GM19099 (cell line): ENCODE data around the gene ARPC5L.

Experiments
- POLR2A ChIP-seq: IDR thresholded peaks from 3 replicates; pipeline ENCODE4 v1.6.1; 2011; ENCODE audit warnings: low read depth; ENCODE audit not compliant: insufficient read length; ENCODE audit errors: extremely low read depth

ARPC5L gene

DNA sequence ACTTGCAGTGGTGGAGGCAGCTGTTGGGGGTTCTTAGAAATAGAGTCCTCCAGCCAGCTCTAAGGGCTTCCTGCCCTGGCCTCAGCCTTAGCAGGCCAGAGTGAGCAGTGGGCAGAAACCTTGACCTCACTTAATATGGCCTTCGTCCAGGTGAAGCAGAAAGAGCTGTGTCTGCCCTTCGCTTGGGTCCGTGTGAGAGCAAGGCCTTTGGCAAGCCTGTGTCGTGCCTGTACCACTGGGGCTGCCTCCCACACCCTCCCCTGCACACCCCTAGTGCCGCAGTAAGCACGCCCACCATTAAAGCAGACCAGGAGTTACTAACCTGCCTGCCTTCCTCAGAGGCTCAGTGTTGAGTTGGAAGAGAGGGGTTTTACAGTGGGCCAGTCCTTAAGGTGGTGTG lies 13.6 kb downstream of the ARPC5L start:
- no peak for TF ChIP-seq POLR2A

DNA sequence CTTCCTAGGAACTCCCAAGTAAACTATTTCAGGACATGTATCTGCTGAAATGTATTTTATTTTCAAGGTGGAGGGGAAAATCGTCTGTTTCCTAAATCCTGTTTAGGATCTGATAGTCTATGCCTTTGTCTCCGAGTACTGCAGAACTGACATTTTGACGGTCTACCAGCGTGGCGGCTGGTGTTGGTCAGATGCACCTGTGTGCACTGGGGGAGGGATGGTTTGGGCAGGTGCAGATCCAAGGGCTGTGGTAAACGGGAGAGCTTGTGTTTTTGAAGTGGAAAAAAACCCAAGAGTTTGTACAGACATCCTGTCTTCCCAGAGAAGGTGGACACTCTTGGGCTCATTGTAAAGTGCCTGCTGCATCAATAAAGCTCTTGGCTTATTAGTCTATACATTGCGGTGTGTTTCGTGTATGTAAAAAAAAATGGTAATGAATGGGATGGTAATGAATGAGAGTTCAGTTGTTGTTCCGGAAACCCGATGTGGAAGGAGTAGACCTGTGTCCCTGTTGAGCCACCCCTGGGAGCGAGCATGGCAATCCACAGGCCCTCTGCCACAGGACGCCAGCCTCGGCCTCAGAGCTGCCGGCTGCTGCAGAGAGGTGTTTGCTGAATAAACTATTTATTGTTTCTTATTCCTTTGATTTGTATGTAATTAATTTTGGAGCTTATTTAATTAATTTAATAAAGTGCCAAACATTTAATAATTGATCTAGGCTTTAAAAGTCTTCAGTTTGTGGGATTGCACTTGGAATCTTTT lies 15.3 kb downstream of the ARPC5L start:
- no peak for TF ChIP-seq POLR2A

DNA sequence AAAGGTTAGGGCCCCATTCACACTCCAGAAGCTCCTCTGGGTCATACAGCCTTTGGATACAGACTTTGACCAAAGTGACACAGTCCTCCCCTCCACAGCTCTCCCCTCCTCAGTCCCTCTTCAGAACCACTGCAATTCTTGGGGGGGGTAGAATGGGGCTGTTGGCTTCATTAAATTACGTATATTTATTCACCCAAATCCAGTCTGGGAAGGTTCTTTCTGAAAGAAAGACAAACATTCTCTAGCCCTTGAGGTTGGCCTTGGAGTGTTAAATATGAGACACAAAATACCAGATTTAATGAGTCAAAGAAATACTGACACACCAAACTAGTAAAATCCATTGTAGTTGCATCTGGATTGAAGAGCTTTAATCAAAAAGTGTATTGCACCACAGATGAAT lies 16.1 kb downstream of the ARPC5L start:
- no peak for TF ChIP-seq POLR2A

DNA sequence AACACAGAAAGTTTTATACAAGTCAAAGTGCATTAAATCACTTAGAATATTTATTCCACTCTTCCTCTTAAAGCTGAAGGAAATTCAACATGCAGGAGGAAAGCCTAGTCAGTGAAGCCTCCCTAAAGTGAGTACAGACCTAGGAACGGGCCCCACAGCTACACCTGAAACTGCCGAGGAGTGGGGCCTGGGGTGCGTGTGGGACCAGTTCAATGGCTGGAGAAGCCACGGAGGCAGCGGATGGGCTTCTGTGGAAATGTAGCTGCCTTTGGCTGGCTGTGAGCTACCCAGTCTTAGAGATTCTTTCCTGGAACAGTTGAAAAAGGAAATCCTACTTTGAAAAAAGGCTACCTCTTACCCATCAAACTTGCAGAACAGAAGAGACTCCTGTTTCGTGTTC lies 16.6 kb downstream of the ARPC5L start:
- no peak for TF ChIP-seq POLR2A

DNA sequence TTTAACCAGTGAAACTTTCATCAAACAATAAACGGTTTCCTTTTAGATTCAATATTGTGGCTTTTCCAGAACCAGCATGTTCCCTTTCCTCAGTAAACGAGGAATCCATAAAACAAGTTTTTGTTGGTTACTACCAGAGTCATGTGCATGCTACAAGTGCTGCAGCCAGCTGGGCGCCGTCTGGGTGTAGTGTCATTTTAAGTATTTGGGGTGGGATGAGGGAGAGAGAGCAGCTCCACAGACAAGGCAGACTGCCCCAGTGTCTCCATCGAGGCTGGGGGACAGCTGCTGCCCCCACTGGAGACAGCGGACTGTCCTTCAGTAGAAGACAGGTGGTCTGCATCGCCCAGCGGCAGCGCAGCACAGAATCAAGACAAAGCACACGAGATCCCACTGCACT lies 17.3 kb downstream of the ARPC5L start:
- no peak for TF ChIP-seq POLR2A

DNA sequence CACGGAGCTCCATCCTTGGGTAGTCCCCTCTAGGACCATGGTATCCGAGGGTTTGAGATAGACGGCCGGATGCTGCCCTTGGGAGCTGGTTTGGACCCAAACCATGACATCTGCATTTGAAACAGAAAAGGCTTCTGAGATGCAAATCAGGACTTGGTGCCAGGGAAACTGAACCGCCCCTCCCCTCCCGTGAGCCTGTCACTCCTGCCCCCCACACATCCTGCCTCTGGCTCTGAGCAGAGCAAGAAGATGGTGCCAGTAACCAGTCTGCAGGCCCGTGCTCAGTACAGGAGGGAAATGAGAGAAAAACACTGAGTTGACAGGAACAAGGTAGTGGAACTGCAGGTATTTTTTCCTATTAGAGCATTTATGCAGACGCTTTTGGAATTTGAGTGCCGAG lies 18.6 kb downstream of the ARPC5L start:
- TF ChIP-seq POLR2A, result no peak

DNA sequence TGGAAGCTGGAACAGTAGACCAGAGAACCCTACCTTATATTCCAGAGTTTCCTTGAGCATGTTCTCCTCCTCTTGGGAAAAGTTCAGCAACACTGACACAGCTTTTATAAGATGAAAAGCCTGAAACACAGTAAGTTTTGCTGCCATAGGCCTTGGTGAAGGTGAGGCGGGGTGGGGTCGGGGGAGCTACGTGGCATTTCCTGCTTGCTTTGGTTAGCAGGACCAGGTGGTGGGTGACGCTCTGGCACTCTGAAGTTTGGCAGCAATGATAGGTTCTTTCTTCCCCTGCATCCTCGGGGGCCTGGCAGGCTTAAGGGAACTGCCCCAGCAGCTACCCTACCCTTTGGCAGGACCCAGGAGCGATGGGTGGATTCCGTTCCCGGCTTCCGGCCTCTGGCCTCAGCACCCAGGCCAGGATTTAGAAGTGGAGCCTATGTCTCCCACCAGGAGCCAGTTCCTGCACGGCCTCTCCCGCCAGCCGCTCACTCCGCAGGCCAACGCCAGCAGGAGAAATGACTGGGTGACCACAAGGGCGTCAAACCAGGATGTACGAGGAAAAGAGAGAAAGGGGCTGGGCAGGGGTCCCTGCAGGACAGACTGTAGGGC lies 19.3 kb downstream of the ARPC5L start:
- no peak for TF ChIP-seq POLR2A

DNA sequence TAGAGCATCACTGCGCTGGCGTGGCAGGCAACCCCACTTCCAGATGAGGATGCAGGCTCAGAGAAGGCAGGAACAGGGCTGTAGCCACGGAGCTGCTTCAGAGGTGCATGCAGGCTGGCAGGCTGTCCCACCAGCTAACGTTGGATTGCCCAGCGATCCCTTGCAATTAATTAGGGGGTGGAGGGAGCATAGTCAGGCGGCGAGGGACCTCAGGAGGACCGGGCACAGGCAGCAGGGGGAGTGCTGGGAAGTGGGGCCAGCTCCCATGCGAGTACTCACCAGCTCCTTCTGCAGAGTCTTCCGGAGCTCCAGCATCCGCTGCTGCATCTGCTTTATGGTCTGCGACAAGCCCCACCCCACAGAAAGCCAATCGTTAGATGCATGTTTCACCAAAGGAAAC lies 20.3 kb downstream of the ARPC5L start:
- TF ChIP-seq POLR2A, result no peak

DNA sequence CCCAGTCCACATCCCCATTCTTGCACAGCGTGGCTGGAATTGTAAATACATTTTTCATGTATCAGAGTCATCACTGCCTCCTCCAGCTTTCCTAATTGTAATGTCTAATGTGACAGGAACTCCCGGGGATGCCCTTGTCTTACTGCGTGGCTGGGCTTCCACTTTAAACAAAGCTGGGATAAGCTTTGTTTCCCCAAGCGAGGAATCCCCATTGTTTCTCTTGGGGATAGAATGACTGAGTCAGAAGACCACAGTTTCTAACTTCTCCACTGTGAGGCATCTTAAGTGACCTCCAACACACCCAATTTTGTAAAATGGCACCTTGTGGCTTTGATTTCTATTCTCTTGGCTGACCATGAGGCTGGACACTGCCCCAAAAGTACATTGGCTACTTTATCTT lies 22.4 kb downstream of the ARPC5L start:
- TF ChIP-seq POLR2A, result no peak

DNA sequence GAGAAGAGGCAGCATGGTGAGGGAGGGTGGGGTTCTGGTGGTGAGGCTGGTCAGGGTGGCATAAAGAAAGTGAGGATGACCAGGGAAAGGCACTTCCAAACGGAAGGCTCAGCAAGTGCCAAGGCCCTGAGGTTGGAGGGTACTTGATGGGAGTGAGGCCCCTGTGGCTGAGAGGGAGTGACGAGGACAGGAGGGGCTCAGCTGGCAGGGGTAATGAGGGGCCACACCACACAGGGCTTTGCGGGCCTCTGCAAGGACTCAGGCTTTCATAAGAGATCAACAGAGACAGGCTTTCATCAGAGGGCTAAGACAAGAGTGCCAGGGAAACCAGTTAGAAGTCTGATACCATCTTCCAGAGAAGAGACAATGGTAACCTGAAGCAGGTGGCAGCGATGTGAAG lies 23.6 kb downstream of the ARPC5L start:
- TF ChIP-seq POLR2A, result no peak

DNA sequence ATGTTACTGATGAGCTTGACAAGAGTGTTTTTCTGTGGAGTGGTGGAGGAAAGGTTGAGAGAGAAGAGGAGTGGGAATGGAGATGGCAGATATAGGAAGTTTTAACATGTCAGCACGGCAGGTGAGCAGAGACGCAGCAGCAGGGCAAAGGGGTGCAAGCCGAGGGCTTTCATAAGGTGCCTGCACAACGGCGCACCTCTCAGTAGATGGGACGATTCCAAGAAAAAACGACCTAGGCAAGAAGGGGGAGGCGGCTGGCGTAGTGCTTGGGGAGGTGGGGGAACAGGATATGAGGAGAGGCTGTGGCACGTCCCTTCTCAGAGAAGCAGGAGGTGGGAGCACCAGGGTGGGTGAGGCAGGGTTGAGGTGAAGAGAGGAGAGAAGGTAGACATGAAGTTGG lies 24.5 kb downstream of the ARPC5L start:
- TF ChIP-seq POLR2A, result no peak

DNA sequence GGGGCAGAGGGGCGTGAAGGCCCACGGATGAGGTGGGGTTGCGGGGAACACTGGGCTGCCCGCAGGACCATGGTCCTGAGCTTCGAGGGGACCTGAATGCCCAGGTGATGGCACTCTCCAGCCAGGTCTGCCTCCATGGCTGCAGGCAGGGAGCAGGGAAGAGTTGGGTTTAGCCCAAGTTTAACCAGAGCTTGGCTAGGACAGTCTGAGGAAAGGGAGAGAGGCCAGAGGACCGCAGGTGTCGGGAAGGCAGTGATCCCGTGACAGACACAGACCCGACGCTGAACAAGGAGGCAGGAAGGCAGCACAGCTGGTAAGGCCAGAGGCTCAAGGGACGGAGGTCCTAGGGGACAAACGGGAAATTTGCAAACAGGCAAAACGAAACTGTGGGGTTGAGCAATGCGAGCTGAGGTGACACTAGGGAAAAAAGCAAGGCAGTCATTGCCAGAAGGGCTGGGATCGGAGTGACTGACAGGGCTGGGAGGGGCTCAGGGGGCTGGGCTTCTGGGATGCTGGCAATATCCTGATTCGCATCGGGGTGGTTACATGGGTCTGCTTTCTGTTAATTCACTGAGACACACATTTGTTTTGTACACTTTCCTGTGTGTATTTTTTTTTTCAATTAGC lies 25.0 kb downstream of the ARPC5L start:
- TF ChIP-seq POLR2A, result no peak

DNA sequence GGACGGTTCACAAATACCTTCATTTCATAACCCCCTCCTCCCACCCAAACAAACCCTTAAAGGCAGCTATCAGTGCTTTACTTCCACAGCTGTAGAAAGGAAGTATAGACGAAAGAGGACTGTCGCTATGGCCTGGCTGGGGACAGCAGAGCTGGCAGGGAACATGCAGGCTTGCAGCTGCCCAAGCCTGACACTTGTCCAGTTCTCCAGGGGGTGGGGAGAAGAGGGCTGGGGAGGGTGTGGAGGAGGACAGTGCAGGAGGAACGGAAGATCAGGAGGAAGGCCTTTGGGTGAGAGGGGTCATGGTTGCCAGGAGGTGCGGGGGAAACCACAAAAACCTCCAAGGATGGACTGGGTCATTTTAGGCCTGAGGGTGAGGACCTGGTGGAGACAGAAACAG lies 25.9 kb downstream of the ARPC5L start:
- TF ChIP-seq POLR2A, result no peak

DNA sequence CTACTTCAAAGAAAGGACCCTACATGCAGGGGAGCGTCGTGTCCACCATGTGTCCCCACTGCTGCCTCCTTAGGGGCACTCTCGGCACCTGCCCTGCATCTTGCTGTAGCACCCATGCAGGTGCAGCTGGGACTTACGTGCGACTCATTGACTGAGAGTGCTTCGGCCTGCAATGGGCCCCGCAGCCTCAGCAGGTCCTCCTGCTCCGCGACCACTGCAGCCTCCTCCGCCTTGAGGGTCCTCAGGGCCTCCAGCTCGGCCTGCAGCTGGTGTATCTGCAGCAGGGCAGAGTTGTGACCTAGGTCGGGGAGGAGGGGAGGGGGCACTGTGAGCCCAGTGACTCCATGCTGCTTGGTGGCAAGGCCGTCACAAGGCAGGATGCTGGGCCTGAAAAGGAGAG lies 27.1 kb downstream of the ARPC5L start:
- no peak for TF ChIP-seq POLR2A

DNA sequence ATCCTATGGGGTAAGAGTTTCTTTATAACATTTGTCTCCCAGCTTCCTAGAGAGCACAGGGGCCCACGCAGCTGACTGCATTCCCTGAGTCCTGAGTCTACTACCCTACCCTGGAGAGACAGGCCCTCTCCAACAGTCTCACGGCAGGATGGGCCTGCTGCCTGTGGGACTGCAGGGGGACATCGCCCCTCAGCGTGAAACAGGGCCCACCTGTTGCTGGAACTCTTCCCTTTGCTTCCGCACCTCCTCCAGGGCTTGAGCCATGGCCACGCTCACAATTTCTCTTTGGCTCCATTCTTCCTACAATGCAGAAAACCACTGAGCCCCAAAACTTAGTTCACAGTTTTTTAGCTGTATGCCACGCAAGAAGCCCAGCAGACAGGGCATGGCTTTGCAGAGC lies 28.2 kb downstream of the ARPC5L start:
- no peak for TF ChIP-seq POLR2A

DNA sequence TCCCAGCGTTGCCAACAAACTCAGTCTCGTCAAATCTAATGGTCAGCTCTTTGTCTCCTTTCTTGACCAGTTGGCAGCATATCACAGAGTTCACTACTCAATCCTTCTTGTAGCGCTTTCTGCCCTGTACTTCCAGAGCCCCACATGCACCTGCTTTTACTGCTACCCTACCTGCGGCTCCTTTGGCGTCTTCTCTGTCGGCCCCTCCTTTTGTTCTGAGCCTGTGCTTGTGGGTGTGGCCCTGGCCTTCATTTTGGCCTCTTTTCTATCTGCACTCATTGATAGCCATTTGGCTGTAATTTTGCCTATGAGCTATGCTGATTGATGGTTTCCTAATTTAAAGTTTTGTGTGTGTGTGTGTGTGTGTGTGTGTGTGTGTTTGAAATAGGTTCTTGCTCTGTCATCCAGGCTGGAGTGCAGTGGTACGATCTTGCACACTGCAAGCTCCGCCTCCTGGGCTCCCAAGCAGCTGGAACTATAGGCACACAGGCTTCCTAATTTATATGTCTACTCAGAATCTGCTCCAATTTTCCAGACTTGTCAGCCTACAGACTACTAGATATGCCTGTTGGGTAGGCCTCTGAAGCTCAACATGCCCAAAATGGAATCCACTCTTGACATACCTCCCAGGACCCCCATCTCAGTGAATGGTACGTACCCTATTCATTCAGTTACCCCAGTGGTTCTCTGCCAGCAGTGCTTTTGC lies 32.3 kb downstream of the ARPC5L start:
- no peak for TF ChIP-seq POLR2A

DNA sequence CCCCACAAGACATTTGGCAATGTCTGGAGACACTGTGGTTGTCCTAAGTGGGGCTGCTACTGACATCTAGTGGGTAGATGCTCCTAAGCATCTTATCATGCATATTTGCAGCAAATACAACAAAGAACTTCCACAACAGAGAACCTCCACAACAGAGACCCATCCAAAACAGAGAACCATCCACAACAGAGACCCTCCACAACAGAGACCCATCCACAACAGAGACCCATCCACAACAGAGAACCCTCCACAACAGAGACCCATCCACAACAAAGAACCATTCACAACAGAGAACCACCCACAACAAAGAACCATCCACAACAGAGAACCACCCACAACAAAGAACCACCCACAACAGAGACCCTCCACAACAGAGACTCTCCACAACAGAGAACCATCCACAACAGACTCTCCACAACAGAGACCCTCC lies 32.8 kb downstream of the ARPC5L start:
- no peak for TF ChIP-seq POLR2A
